ENCODE measurements around the gene FBXO34.

Gene FBXO34

DNA sequence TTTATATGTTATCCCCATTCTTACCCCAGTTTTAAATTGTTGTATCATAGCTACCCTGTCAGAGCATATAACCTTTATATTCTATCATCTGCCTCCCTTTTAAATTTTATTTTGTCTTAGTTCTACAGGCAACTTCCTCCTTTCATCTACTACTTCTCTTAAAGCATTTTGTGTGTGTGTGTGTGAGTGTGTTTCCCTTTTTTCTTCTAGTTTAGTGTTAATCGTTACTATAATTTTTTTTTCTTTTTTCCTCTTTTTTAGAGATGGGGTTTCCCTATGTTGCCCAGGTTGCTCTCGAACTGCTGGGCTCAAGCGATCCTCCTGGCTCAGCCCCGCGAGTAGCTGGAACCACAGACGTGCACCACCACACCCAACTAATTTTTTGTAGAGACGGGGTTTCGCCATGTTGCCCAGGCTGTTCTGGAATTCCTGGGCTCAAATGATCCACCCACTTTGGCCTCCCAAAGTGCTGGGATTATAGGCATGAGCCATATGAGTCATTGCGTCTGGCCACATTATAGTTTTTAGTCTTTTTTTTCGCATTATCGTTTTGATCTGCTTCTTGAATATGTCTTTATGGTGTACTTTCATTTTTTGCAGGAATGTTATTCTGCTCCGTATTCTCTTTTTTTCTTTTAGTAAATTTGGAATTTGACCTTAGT, 33.1 kb upstream of the FBXO34 start:
- no peak overlapping the region for H3K4me3 ChIP-seq (ENCODE audit: low read depth in 1 of 2, low read length in 1 of 2)
- TF ChIP-seq, protein P1, sequence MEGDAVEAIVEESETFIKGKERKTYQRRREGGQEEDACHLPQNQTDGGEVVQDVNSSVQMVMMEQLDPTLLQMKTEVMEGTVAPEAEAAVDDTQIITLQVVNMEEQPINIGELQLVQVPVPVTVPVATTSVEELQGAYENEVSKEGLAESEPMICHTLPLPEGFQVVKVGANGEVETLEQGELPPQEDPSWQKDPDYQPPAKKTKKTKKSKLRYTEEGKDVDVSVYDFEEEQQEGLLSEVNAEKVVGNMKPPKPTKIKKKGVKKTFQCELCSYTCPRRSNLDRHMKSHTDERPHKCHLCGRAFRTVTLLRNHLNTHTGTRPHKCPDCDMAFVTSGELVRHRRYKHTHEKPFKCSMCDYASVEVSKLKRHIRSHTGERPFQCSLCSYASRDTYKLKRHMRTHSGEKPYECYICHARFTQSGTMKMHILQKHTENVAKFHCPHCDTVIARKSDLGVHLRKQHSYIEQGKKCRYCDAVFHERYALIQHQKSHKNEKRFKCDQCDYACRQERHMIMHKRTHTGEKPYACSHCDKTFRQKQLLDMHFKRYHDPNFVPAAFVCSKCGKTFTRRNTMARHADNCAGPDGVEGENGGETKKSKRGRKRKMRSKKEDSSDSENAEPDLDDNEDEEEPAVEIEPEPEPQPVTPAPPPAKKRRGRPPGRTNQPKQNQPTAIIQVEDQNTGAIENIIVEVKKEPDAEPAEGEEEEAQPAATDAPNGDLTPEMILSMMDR (IDR thresholded peaks at IDR 0.05), result no peak
- no peaks in the 10 kb centered on the region for H3K4me1 ChIP-seq (ENCODE audit: control insufficient read depth in 1 of 2, insufficient read depth in 1 of 2, low read depth in 1 of 2, low read length in 1 of 2)
- H3K27ac ChIP-seq, result no peak overlapping the region
- H3K36me3 ChIP-seq, result no peaks in the 10 kb centered on the region
- H3K9me3 ChIP-seq, result peaks cover 3% of the 10 kb centered on the region
- peaks cover 25% of the 10 kb centered on the region for H3K27me3 ChIP-seq

DNA sequence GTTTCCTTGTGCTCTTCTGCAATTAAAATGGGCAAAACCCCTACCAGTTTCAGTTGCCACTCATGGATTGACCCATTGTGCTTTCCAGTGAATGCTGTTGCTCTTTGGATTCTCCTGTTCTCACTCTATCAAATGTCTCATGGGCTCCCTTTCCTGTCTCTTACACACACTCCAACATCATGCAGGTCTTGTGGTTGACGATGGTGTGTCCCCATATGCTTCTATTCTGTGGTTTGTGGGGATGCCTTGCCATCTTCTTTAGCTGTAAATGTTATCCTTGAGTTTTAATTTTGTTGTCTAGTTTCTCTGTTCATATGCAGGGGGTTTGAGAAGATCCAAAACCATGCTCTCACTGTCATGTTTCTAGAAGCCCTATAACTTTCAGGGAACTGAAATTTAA, 31.9 kb upstream of the FBXO34 start:
- no peak overlapping the region for H3K4me3 ChIP-seq (ENCODE audit: low read depth in 1 of 2, low read length in 1 of 2)
- H3K9me3 ChIP-seq, result peaks cover 3% of the 10 kb centered on the region
- no peak overlapping the region for H3K27ac ChIP-seq
- TF ChIP-seq, protein P1 (IDR thresholded peaks at IDR 0.05), result no peak
- no peaks in the 10 kb centered on the region for H3K4me1 ChIP-seq (ENCODE audit: control insufficient read depth in 1 of 2, insufficient read depth in 1 of 2, low read depth in 1 of 2, low read length in 1 of 2)
- H3K27me3 ChIP-seq, result peaks cover 25% of the 10 kb centered on the region
- H3K36me3 ChIP-seq, result no peaks in the 10 kb centered on the region

DNA sequence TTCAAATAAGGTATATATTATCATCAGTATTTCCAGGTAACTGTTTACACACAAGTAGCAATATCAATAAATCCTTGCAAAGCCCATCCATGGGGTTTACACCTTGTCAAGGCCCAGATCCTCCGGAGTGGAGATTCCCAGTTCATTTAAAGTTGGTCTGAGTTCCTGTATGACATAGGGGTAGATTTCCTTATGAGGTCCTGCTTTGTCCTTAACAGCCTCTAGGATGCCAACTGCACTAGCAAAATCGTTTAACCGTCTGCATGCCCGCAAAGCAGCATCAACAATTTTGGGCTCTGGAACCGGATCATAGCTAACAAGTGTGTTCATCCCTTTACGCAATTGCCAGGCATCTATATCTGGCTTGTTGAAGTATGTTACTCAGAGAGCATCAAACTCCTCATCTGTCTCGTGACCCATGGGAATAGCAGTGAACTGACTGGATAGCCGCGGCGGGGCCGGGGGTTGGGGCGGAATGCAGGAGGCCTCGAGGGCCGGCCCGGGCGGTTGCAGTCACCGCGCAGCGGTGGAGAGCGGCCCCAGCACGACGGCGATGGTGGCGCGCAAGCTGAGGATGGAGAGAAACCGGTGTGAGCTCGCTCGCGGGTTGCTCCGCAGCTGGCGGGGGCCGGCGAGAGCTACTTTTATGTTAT, 30.6 kb upstream of the FBXO34 start:
- no peak overlapping the region for H3K27ac ChIP-seq
- peaks cover 25% of the 10 kb centered on the region for H3K27me3 ChIP-seq
- H3K36me3 ChIP-seq, result no peaks in the 10 kb centered on the region
- H3K4me1 ChIP-seq (ENCODE audit: control insufficient read depth in 1 of 2, insufficient read depth in 1 of 2, low read depth in 1 of 2, low read length in 1 of 2), result no peaks in the 10 kb centered on the region
- H3K4me3 ChIP-seq (ENCODE audit: low read depth in 1 of 2, low read length in 1 of 2), result no peak overlapping the region
- TF ChIP-seq, protein P1 (IDR thresholded peaks at IDR 0.05), result no peak
- no peaks in the 10 kb centered on the region for H3K9me3 ChIP-seq

DNA sequence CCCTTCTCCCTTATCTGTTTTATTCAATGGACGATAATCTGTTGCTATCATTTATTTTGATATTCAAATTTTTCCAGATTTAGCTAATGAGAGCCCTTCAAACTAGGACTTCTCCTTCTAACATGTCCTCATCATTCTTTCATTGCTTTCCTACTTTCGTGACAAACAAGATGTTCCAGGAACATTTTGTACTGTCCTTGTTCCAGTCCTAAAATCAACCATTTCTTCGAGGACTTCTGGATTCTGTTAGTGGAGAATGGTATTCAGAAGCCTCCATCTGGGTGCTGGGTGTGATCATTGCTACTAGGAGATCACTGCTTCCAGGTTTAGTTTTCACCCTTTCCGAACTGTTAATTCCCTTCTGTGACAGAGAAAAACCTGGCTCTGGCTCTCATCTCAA, 29.5 kb upstream of the FBXO34 start:
- TF ChIP-seq, protein P1 (IDR thresholded peaks at IDR 0.05), result no peak
- Histone ChIP-seq H3K27me3 (peaks cover 25% of the 10 kb centered on the region), H3K27ac (no peak overlapping the region), H3K36me3 (no peaks in the 10 kb centered on the region), H3K4me1 (ENCODE audit: control insufficient read depth in 1 of 2, insufficient read depth in 1 of 2, low read depth in 1 of 2, low read length in 1 of 2) (no peaks in the 10 kb centered on the region), H3K4me3 (ENCODE audit: low read depth in 1 of 2, low read length in 1 of 2) (no peak overlapping the region), H3K9me3 (no peaks in the 10 kb centered on the region)

DNA sequence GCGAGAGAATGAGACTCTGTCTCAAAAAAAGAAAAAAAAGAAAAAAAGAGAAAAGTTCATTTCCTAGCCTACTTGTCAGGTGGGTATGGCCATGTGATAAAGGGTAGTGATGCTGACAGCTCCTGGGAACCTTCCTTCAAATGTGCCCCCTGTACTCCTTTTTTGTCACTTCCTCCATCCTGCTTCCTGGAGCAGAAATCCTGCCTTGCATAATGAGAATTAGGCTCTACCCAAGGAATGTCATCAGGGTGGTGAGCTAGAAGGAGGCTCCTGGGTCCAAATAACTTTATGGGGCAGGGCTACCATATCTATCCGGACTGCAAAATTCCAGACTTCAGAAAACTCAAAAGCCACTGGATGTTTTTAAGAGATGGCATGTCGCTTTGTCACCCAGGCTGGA, 27.8 kb upstream of the FBXO34 start:
- H3K4me3 ChIP-seq (ENCODE audit: low read depth in 1 of 2, low read length in 1 of 2), result no peak overlapping the region
- TF ChIP-seq, protein P1 (IDR thresholded peaks at IDR 0.05), result no peak
- peaks cover 34% of the 10 kb centered on the region for H3K27me3 ChIP-seq
- H3K27ac ChIP-seq, result no peak overlapping the region
- H3K9me3 ChIP-seq, result no peaks in the 10 kb centered on the region
- no peaks in the 10 kb centered on the region for H3K36me3 ChIP-seq
- H3K4me1 ChIP-seq (ENCODE audit: control insufficient read depth in 1 of 2, insufficient read depth in 1 of 2, low read depth in 1 of 2, low read length in 1 of 2), result no peaks in the 10 kb centered on the region

Measured in neutrophil (primary cell).